ENCODE results near the gene BCL2.
"Not testable (repeated sequence)": the region's sequence is repeated elsewhere in the genome, so short reads cannot be mapped to it uniquely, and the experiment has no call there.

The BCL2 gene

GRCh38 chr18:63319383-63320122 lies at the start of gene BCL2:
Gene BCL2, minus strand, starts transcription at chr18:63319769.
- H3K9me3 ChIP-seq (ENCODE audit: low read length) = no peaks in the 10 kb centered on the region
- H3K4me1 ChIP-seq (ENCODE audit: insufficient read depth, low read length) = peaks cover 13% of the 10 kb centered on the region
- H3K4me3 ChIP-seq (ENCODE audit: low read depth in 1 of 2, low read length in 2 of 2) = peak within 1 kb of the TSS; percentile 65 to 77
- H3K27ac ChIP-seq (ENCODE audit: low read depth, low read length) = peak within 1 kb of the TSS; percentile 38
- H3K27me3 ChIP-seq (ENCODE audit: control insufficient read depth in 1 of 2, insufficient read depth in 2 of 2, low read length in 2 of 2) = peaks cover 0 to 5% of the 10 kb centered on the region in 2 donors
- H3K9ac ChIP-seq (ENCODE audit: low read length) = peak within 1 kb of the TSS; percentile 45
- no peaks in the 10 kb centered on the region for H3K36me3 ChIP-seq (ENCODE audit: insufficient read depth, low read length)

DNA sequence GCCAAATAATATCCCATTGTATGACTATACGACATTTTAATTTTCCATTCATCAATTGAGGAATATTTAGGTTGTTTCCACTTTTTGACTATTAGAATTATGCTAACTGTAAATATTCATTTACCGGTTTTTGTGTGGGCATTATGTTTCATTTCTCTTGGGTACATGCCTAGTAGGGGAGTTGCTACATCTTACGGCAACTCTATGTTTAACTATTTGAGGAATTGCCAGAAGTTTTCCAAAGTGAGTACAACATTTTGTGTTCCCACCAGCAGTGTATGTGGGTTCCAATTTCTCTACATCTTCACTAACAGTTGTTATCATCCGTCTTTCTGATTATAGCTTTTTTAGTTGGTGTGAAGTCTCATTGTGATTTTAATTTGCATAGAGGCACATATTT lies 49.0 kb upstream of the BCL2 start:
- H3K9me3 ChIP-seq (ENCODE audit: low read length) = no peaks in the 10 kb centered on the region
- H3K27ac ChIP-seq (ENCODE audit: low read depth, low read length) = no peak overlapping the region
- no peaks in the 10 kb centered on the region for H3K27me3 ChIP-seq (ENCODE audit: control insufficient read depth in 1 of 2, insufficient read depth in 2 of 2, low read length in 2 of 2)
- H3K36me3 ChIP-seq (ENCODE audit: insufficient read depth, low read length) = no peaks in the 10 kb centered on the region
- no peak overlapping the region for H3K4me3 ChIP-seq (ENCODE audit: low read depth in 1 of 2, low read length in 2 of 2)
- H3K9ac ChIP-seq (ENCODE audit: low read length) = no peak overlapping the region
- peaks cover 9% of the 10 kb centered on the region for H3K4me1 ChIP-seq (ENCODE audit: insufficient read depth, low read length)

- no peaks in the 10 kb centered on the region for H3K27me3 ChIP-seq (ENCODE audit: control insufficient read depth in 1 of 2, insufficient read depth in 2 of 2, low read length in 2 of 2)
- peak within 1 kb of the TSS; percentile 76 to 89 for H3K4me3 ChIP-seq (ENCODE audit: low read depth in 1 of 2, low read length in 2 of 2)
- H3K4me1 ChIP-seq (ENCODE audit: insufficient read depth, low read length) = peaks cover 11% of the 10 kb centered on the region
- H3K9me3 ChIP-seq (ENCODE audit: low read length) = no peaks in the 10 kb centered on the region
- H3K36me3 ChIP-seq (ENCODE audit: insufficient read depth, low read length) = peaks cover 3% of the 10 kb centered on the region
- H3K27ac ChIP-seq (ENCODE audit: low read depth, low read length) = peak within 1 kb of the TSS; percentile 97
- peak within 1 kb of the TSS; percentile 72 for H3K9ac ChIP-seq (ENCODE audit: low read length)
Observed at GRCh38 chr18:63367053-63367953, 47.7 kb upstream of the BCL2 start, which contains the start of gene KDSR. Gene KDSR, minus strand, starts transcription at chr18:63367206. Its CDS starts 88 bp downstream, at chr18:63367118.

GRCh38 chr18:63366213-63367052 lies 46.9 kb upstream of the BCL2 start:
- Histone ChIP-seq H3K9ac (ENCODE audit: low read length) (peak overlapping the region; percentile 72), H3K9me3 (ENCODE audit: low read length) (no peaks in the 10 kb centered on the region), H3K27ac (ENCODE audit: low read depth, low read length) (peak overlapping the region; percentile 97), H3K36me3 (ENCODE audit: insufficient read depth, low read length) (peaks cover 10% of the 10 kb centered on the region), H3K4me1 (ENCODE audit: insufficient read depth, low read length) (peaks cover 13% of the 10 kb centered on the region), H3K27me3 (ENCODE audit: control insufficient read depth in 1 of 2, insufficient read depth in 2 of 2, low read length in 2 of 2) (no peaks in the 10 kb centered on the region), H3K4me3 (ENCODE audit: low read depth in 1 of 2, low read length in 2 of 2) (peak overlapping the region; percentile 76 to 89)

GRCh38 chr18:63365876-63366212 lies 46.3 kb upstream of the BCL2 start:
- peak overlapping the region; percentile 97 for H3K27ac ChIP-seq (ENCODE audit: low read depth, low read length)
- peaks cover 13% of the 10 kb centered on the region for H3K4me1 ChIP-seq (ENCODE audit: insufficient read depth, low read length)
- no peaks in the 10 kb centered on the region for H3K9me3 ChIP-seq (ENCODE audit: low read length)
- H3K36me3 ChIP-seq (ENCODE audit: insufficient read depth, low read length) = peaks cover 10% of the 10 kb centered on the region
- H3K27me3 ChIP-seq (ENCODE audit: control insufficient read depth in 1 of 2, insufficient read depth in 2 of 2, low read length in 2 of 2) = no peaks in the 10 kb centered on the region
- peak overlapping the region; percentile 76 to 89 for H3K4me3 ChIP-seq (ENCODE audit: low read depth in 1 of 2, low read length in 2 of 2)
- peak overlapping the region; percentile 72 for H3K9ac ChIP-seq (ENCODE audit: low read length)

DNA sequence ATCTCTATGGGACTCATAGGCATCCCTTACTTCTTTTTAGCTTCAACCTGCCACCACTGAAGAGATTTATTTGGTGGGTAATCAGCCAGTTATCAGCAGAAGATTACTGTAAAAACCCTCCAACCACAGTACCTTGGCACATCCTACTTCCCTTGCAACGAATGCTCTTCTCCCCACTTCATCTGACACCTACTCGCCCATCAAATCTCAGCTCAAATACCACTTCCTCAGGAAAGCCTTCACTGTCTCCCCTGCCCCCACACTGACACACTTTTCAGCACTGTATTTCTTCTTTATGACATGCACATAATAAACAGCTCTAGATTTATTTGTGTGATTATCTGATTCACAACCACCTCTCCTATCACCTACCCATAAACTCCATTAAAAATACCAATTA lies 44.4 kb upstream of the BCL2 start:
- Histone ChIP-seq H3K4me3 (ENCODE audit: low read depth in 1 of 2, low read length in 2 of 2) (no peak overlapping the region), H3K27me3 (ENCODE audit: control insufficient read depth in 1 of 2, insufficient read depth in 2 of 2, low read length in 2 of 2) (no peaks in the 10 kb centered on the region), H3K9me3 (ENCODE audit: low read length) (no peaks in the 10 kb centered on the region), H3K36me3 (ENCODE audit: insufficient read depth, low read length) (peaks cover 16% of the 10 kb centered on the region), H3K4me1 (ENCODE audit: insufficient read depth, low read length) (peaks cover 13% of the 10 kb centered on the region), H3K9ac (ENCODE audit: low read length) (no peak overlapping the region), H3K27ac (ENCODE audit: low read depth, low read length) (no peak overlapping the region)

GRCh38 chr18:63363420-63363819 lies 43.9 kb upstream of the BCL2 start:
- H3K4me1 ChIP-seq (ENCODE audit: insufficient read depth, low read length) = peaks cover 13% of the 10 kb centered on the region
- H3K36me3 ChIP-seq (ENCODE audit: insufficient read depth, low read length) = peaks cover 16% of the 10 kb centered on the region
- not testable (repeated sequence) for H3K27me3 ChIP-seq (ENCODE audit: control insufficient read depth in 1 of 2, insufficient read depth in 2 of 2, low read length in 2 of 2); H3K9ac ChIP-seq (ENCODE audit: low read length); H3K4me3 ChIP-seq (ENCODE audit: low read depth in 1 of 2, low read length in 2 of 2); H3K27ac ChIP-seq (ENCODE audit: low read depth, low read length); H3K9me3 ChIP-seq (ENCODE audit: low read length)

DNA sequence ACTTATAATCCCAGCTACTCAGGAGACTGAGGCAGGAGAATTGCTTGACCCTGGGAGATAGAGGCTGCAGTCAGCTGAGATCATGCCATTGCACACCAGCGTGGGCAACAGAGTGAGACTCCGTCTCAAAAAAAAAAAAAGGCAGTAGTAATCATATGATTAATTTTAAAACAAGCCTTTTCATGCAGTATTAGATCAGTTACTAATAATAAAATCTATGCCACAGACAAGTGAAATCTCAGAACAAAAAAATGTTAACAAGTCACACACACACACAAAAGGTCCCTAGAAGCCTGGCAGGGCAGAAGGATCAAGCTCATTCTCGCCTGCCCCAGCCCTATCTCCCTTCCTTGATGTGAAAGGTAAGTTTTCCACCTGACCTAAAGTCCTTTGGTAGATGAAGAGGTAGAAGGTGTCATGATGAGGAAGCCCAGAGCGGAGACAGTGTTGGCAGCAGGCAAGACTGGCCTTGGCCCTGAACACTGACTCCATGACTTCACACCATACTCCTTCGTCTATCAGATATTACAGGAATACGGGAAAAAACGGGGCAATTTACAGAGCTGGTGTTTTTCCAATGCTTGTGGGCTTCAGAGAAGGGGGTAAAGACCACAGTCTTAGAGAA lies 36.8 kb upstream of the BCL2 start:
- Histone ChIP-seq H3K9me3 (ENCODE audit: low read length) (no peaks in the 10 kb centered on the region), H3K4me3 (ENCODE audit: low read depth in 1 of 2, low read length in 2 of 2) (no peak overlapping the region), H3K27me3 (ENCODE audit: control insufficient read depth in 1 of 2, insufficient read depth in 2 of 2, low read length in 2 of 2) (no peaks in the 10 kb centered on the region), H3K36me3 (ENCODE audit: insufficient read depth, low read length) (peaks cover 41% of the 10 kb centered on the region), H3K4me1 (ENCODE audit: insufficient read depth, low read length) (no peaks in the 10 kb centered on the region), H3K27ac (ENCODE audit: low read depth, low read length) (no peak overlapping the region), H3K9ac (ENCODE audit: low read length) (no peak overlapping the region)

DNA sequence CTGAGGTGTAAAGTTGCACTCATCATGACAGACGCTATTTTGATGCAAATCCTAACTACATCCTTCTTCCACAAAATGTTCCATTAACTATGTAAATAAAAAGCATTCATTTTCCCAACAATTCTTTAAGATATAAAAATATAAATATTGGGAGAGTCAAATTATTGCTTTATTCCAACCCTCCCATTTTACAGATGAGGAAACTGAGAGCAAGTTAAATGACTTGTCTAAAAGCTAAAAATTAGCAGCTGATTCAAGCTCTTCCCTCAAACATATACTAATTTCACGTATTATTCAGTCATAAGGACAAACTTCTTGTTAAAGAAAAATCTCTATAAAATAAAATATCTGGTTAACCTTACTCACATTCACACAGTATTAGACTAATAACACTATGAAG lies 30.7 kb upstream of the BCL2 start:
- Histone ChIP-seq H3K4me3 (ENCODE audit: low read depth in 1 of 2, low read length in 2 of 2) (no peak overlapping the region), H3K9me3 (ENCODE audit: low read length) (no peaks in the 10 kb centered on the region), H3K27me3 (ENCODE audit: control insufficient read depth in 1 of 2, insufficient read depth in 2 of 2, low read length in 2 of 2) (no peaks in the 10 kb centered on the region), H3K27ac (ENCODE audit: low read depth, low read length) (no peak overlapping the region), H3K4me1 (ENCODE audit: insufficient read depth, low read length) (peaks cover 16% of the 10 kb centered on the region), H3K36me3 (ENCODE audit: insufficient read depth, low read length) (peaks cover 58% of the 10 kb centered on the region), H3K9ac (ENCODE audit: low read length) (no peak overlapping the region)

DNA sequence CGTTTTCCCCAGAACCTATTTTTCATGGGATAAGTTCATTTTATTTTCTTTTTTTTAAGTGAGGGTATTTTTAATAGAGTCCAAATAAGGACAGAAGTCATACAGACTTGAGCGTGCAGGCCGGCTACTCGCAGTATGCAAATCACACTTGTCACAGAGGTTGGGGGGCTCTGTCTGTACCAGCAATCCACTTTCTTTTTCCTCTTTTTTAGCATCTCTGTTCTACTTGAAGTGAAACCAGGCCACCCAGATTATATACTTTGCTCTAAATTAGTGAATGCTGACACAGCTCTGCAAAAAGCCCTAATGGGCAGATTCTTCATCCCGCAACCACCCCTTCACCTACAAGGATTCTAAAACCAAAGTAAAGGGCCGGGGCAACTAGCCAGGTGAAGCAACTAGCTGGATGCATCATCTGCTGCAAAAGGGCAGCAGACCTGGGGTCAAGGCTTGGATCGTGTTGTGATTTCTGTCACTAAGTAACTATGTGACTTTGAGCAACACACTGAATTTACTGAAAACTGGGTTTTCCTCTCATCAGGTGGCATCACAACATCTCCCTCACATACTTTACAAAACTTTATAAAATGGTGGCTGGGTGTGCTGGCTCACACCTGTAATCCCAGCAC lies 29.1 kb upstream of the BCL2 start:
- no peak overlapping the region for H3K27ac ChIP-seq (ENCODE audit: low read depth, low read length)
- no peaks in the 10 kb centered on the region for H3K9me3 ChIP-seq (ENCODE audit: low read length)
- H3K4me3 ChIP-seq (ENCODE audit: low read depth in 1 of 2, low read length in 2 of 2) = no peak overlapping the region
- H3K36me3 ChIP-seq (ENCODE audit: insufficient read depth, low read length) = peaks cover 63% of the 10 kb centered on the region
- peaks cover 26% of the 10 kb centered on the region for H3K4me1 ChIP-seq (ENCODE audit: insufficient read depth, low read length)
- H3K27me3 ChIP-seq (ENCODE audit: control insufficient read depth in 1 of 2, insufficient read depth in 2 of 2, low read length in 2 of 2) = no peaks in the 10 kb centered on the region
- no peak overlapping the region for H3K9ac ChIP-seq (ENCODE audit: low read length)

Measured in muscle layer of colon (tissue), 2 donors.